Esophagus squamous epithelium (tissue), 5 donors: Measurements from ENCODE around the gene MAGI1. TPM values are rescaled to one million over a fixed set of nuclear protein-coding genes. Genes with fewer than 3 reads are reported as not detected.

Experiments used
- DNase-seq: peaks from one replicate; lab custom pipeline; 2025; lab: John Stamatoyannopoulos, UW
- H3K27ac ChIP-seq, 4 donors: fragments of 200-600 bp; sonication (generic); one replicate each; pipeline ENCODE4 v1.5.1; 2016 to 2019; ENCODE audit warnings: mild to moderate bottlenecking in 1 of 4
- H3K27me3 ChIP-seq, 4 donors: fragments of 200-600 bp; sonication (generic); 1 replicate in 3 of 4; 2 replicates in 1 of 4; pipeline versions ENCODE4 v1.5.1 to v1.6.0; 2017 to 2021; ENCODE audit warnings: antibody characterized with exemption in 1 of 4
- H3K36me3 ChIP-seq, 3 donors: fragments of 200-600 bp; sonication (generic); one replicate each; pipeline ENCODE4 v1.5.1; 2016 to 2019
- H3K4me1 ChIP-seq, 3 donors: fragments of 200-600 bp; sonication (generic); one replicate each; pipeline ENCODE4 v1.5.1; 2017 to 2019
- H3K4me3 ChIP-seq, 4 donors: fragments of 200-600 bp; sonication (generic); 1 replicate in 3 of 4; 2 replicates in 1 of 4; pipeline ENCODE4 v1.5.1; 2016 to 2019; ENCODE audit warnings: mild to moderate bottlenecking in 2 of 4, moderate library complexity in 1 of 4
- H3K9me3 ChIP-seq, 3 donors: fragments of 200-600 bp; sonication (generic); one replicate each; pipeline ENCODE4 v1.5.1; 2016 to 2019
- POLR2A ChIP-seq, 4 donors: fragments of 450-650 bp; IDR thresholded peaks; one replicate each; pipeline ENCODE4 v1.6.1; 2017; ENCODE audit warnings: antibody characterized with exemption in 4 of 4, mild to moderate bottlenecking in 4 of 4, moderate library complexity in 3 of 4
- WGBS, 2 donors: methylation state at CpG; one replicate each; pipeline ENCODE4 v1.1.5; 2018; 5-methylcytosine and 5-hydroxymethylcytosine counted together
- intact Hi-C: fragments of 100-400 bp; cut with DNase I; formaldehyde crosslinking; loops from one replicate; pipeline ENCODE4 v1.15.0; 2022
- total RNA-seq, 4 donors: library from RNA; depleted of rRNA; stranded (reverse); fragments of >200 nt; gene quantifications; one replicate each; pipeline ENCODE4 v1.1.0, GENCODE V29; 2016
- TF ChIP-seq, protein P1 (sequence below), 6 experiments: fragments of 450-650 bp in 4 of 6; fragments of 200-600 bp in 2 of 6; sonication (generic) in 2 of 6; IDR thresholded peaks; one replicate each; pipeline ENCODE4 v1.5.1; 2016 to 2019; ENCODE audit warnings: antibody characterized with exemption in 6 of 6, mild to moderate bottlenecking in 4 of 6, moderate library complexity in 4 of 6
- donor health status: DM: yes; HTN: yes; CAD: no.

Gene MAGI1
- total RNA-seq, 4 donors from 2014 or later: 12.0 to 28.2 (median 21.1) TPM

DNA sequence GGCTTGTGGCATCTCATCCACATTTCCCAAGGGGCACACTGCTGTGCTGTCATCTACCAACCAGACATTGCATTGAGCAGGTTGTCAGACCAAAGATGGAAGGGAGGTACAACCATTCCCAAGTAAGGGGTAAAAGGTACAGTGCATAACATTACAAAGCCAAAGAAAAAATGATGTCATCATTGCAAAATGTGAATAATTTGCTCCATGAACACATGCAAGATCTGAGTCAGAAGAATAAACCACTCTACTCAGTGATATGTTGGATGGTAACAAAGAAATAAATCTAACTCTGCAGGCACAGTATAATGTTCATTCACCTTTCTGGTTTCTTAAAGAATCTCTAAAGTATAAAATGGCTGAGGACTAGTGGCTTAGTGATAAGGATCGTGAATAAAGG, 202.7 kb downstream of the MAGI1 start:
- TF ChIP-seq, protein P1, sequence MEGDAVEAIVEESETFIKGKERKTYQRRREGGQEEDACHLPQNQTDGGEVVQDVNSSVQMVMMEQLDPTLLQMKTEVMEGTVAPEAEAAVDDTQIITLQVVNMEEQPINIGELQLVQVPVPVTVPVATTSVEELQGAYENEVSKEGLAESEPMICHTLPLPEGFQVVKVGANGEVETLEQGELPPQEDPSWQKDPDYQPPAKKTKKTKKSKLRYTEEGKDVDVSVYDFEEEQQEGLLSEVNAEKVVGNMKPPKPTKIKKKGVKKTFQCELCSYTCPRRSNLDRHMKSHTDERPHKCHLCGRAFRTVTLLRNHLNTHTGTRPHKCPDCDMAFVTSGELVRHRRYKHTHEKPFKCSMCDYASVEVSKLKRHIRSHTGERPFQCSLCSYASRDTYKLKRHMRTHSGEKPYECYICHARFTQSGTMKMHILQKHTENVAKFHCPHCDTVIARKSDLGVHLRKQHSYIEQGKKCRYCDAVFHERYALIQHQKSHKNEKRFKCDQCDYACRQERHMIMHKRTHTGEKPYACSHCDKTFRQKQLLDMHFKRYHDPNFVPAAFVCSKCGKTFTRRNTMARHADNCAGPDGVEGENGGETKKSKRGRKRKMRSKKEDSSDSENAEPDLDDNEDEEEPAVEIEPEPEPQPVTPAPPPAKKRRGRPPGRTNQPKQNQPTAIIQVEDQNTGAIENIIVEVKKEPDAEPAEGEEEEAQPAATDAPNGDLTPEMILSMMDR (IDR thresholded peaks at IDR 0.05): no peak
- TF ChIP-seq POLR2A (IDR thresholded peaks at IDR 0.05): no peak
- Histone ChIP-seq H3K27me3 (no peaks in the 10 kb centered on the region), H3K9me3 (no peaks in the 10 kb centered on the region), H3K36me3 (no peaks in the 10 kb centered on the region), H3K27ac (no peak overlapping the region), H3K4me1 (peaks cover 0 to 22% (median 15%) of the 10 kb centered on the region in 3 donors), H3K4me3 (no peak overlapping the region)
- intact Hi-C loops: no loop called here
- DNase-seq: no peak
- 87 to 89% methylated on average over 1 of the region's 1 CpG for WGBS, 2 donors

GRCh38 chr3:65833761-65834505, 204.8 kb downstream of the MAGI1 start:
- H3K4me3 ChIP-seq: no peak overlapping the region
- no peak overlapping the region for H3K27ac ChIP-seq
- intact Hi-C loops: no loop called here
- H3K36me3 ChIP-seq: no peaks in the 10 kb centered on the region
- TF ChIP-seq, protein P1 (IDR thresholded peaks at IDR 0.05): no peak
- TF ChIP-seq POLR2A (IDR thresholded peaks at IDR 0.05): no peak
- DNase-seq: no peak
- H3K27me3 ChIP-seq: no peaks in the 10 kb centered on the region
- peaks cover 0 to 22% (median 15%) of the 10 kb centered on the region in 3 donors for H3K4me1 ChIP-seq
- WGBS, 2 donors: 47 to 57% methylated on average over 2 of the region's 2 CpGs
- no peaks in the 10 kb centered on the region for H3K9me3 ChIP-seq

GRCh38 chr3:65831733-65832425, 206.8 kb downstream of the MAGI1 start:
- Histone ChIP-seq H3K27ac (no peak overlapping the region), H3K9me3 (no peaks in the 10 kb centered on the region), H3K36me3 (no peaks in the 10 kb centered on the region), H3K27me3 (no peaks in the 10 kb centered on the region), H3K4me1 (peaks cover 0 to 22% (median 15%) of the 10 kb centered on the region in 3 donors), H3K4me3 (no peak overlapping the region)
- TF ChIP-seq POLR2A (IDR thresholded peaks at IDR 0.05): no peak
- TF ChIP-seq, protein P1 (IDR thresholded peaks at IDR 0.05): no peak
- intact Hi-C loops: no loop called here
- 27 to 43% methylated on average over 3 of the region's 3 CpGs for WGBS, 2 donors
- DNase-seq: no peak

DNA sequence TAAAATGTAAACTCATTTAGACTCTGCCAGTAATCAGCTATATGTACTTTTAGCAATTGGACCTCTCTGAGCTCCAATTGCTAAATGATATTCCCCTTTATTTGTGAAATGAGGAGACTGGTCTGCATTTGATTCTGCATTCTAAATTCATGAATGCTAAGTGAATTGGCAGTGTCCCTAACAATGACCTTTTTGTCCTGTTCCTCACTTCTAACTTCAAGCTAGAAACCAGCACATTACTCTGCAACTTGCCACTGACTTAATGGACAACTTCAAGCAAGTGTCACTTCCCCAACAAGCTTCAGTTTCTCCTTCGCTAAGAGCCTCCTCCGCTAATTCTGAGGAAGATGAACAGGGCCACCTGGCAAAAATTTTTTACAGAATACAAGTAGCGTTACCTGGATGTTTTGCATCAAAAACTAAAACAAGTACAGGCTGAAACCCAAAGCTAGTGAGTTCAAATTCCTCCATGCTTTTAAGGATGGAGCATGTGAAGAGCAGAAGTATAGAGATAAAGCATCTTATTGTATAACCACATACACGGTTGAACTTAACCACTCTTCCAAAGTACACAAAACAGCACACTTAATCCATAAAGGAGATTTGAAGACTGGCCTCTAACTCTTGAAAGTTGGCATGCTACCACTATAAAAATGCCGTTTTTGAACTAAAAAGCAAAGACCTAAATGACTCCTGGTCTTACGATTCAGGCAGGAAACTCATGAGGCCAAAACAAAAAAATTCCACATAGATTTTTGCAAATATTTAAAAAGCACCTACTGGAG, 207.6 kb downstream of the MAGI1 start:
- WGBS, 2 donors: 53 to 56% methylated on average over 6 of the region's 6 CpGs
- H3K4me3 ChIP-seq: no peak overlapping the region
- H3K36me3 ChIP-seq: no peaks in the 10 kb centered on the region
- no peak for TF ChIP-seq POLR2A (IDR thresholded peaks at IDR 0.05)
- TF ChIP-seq, protein P1 (IDR thresholded peaks at IDR 0.05): no peak
- no peak for DNase-seq
- no peak overlapping the region for H3K27ac ChIP-seq
- peaks cover 0 to 22% (median 15%) of the 10 kb centered on the region in 3 donors for H3K4me1 ChIP-seq
- intact Hi-C loops: no loop called here
- H3K27me3 ChIP-seq: no peaks in the 10 kb centered on the region
- no peaks in the 10 kb centered on the region for H3K9me3 ChIP-seq
